ENCODE measurements around the gene DNASE1.
"Not testable (repeated sequence)": the region's sequence is repeated elsewhere in the genome, so short reads cannot be mapped to it uniquely, and the experiment has no call there.

The DNASE1 gene, protein sequence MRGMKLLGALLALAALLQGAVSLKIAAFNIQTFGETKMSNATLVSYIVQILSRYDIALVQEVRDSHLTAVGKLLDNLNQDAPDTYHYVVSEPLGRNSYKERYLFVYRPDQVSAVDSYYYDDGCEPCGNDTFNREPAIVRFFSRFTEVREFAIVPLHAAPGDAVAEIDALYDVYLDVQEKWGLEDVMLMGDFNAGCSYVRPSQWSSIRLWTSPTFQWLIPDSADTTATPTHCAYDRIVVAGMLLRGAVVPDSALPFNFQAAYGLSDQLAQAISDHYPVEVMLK

GRCh38 chr16:3654249-3654991 lies at the start of gene DNASE1:
TSS of gene DNASE1 (plus strand) at chr16:3654691. CDS start at chr16:3655374, 683 bp downstream.
- DNase-seq: peak; percentile 24 to 46

DNA sequence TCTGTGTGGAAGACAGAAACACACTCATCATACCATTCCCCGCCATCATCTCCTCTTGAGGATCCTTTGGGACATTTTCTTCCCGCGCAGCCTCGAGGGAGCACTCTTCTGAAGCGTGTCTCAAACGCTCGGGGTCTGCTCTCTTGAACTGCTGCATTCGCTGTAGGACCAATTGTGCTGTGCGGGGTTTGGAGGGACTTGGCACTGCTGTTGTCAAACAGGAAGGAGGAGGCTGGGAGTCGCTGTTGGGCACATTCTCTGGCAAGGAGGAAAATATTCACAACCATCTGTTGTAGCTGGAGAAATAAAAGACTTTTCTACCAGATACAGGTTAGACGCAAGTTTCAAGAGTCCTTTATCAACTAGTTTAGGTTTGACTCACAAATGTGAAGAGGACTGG lies 48.0 kb upstream of the DNASE1 start:
- no peak for DNase-seq

GRCh38 chr16:3607161-3607560 lies 47.3 kb upstream of the DNASE1 start:
- no peak for DNase-seq

DNA sequence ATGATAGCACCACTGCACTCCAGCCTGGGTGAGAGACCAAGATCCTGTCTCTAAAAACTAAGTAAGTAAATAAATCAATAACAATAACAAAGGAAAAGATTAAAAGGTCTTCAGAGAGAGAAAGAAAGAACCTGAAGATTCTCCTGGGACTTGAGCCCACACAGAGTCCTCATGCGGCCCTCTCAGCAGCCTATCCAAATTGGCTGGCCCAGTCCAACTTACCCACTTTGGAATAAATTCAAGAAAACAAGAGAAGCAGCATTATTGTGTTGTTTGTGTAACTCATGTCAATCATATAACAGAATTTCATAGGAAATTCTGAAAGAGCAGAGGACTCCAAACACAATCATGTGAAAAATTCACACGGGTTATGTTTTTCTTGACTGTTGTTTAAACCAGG lies 46.9 kb upstream of the DNASE1 start:
- DNase-seq: no peak

GRCh38 chr16:3608069-3608468 lies 46.4 kb upstream of the DNASE1 start:
- no peak for DNase-seq

DNA sequence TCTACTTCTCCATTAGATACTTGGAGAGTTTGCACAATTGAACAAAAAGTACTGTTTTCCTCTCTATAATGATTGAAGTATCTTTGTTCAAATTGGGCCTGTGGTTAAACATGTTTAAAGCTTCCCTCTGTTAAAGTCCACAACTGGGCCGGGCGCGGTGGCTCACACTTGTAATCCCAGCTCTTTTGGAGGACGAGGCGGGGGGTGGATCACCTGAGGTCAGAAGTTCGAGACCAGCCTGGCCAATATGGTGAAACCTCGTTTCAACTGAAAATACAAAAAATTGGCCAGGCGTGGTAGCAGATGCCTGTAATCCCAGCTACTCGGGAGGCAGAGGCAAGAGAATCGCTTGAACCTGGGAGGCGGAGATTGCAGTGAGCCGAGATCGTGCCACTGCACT lies 45.5 kb upstream of the DNASE1 start:
- DNase-seq: not testable (repeated sequence)

DNA sequence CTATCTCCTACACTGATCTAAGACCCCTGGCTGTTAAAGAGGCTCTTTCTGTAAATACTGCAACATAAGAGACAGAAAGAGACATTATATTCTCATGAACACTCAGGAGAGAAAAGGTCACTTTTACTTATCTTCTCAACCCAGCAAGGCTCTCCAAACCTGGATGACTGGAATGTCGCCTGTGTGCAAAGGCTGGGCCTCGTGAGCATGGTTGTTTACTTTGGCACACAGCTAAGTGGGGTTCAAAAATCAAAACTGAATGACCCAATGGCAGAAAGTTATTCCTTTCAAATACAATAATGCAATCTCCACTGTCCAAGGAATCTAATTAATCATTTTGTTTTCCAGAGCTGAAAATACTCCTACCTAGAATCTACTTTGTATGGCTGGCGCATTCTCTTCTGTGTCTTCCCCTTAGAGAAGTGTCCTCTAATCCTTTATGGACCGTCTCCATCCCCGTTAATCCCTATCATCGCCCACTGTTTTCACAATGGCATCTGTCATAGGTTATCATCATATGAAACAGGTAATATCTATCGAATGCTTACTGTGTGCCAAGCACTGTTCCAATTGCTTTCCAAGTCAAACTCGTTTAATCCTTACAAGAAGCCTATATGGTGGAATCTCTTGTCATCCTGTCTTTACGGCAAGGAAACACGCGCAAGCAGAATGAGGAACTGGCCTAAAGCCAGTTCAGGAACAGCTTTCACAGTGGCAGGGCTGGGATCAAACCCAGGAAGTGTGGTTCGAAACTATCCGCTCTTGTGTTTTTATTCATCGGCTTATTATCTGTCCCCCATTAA lies 44.4 kb upstream of the DNASE1 start:
- DNase-seq: peak; percentile 25 to 33

DNA sequence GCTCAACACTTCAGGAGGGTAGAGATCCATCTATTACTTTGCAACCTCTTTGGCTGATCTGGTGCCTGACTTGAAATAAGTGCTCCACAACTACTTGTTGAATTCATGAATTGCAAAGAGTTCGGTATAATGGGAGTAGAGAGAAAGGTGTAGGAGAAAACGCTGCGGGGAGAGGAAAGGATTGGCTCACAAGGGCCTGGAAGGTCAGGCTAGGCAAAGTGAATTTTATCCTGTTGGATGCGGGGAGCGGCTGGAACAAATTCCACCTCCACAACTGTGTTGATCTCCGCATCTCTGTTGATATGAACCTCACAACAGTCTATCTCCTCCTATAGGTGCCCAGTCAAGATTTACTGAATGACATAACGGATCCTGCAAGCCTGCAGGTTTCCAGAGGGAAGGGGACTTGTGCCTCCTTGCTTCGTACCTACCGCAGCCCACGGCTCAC lies 43.8 kb upstream of the DNASE1 start:
- no peak for DNase-seq

DNA sequence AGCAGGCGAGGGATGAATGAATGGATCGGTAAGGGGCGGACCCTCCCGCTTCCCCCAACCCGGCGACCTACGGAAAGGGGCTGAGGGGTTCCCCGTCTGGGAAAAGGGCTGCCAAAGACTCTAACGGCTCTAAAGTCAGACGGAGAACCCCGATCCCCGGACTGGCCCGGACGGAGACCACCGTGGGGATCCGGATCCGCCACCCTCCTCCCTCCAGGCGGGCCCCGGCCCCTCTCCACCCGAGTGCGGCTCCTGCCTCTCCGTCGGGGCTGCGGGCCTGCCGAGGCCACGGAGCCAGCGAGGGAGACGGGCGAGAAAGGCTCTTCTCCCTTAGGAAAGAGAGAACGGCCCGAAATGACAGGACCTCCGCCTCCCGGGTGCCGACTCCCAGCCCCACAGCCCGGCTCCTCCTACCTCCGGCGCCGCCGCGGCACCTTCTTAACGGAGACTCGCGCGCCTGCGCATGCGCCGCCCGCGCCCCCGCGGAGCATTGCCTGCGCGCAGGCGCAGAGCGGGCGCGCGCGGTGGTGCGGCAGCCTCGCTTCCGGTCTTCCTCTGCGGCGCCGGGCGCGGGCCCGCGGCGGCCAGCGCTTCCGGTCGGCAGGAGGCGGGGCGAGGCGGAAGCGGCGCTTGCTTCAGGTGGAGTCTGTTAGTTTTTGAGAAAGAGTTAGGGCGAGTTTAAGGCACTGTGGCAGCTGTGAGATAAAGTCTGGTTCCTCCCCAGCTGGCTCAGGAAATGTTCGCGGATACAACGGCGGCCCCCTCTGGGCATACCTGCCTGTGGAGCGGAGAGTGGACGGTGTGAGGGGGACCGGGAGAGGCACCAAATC lies 43.1 kb upstream of the DNASE1 start, which contains the start of gene SLX4:
TSS of gene SLX4 (minus strand) at position 461 of the 830 bp plus-strand sequence. CDS start 2,642 bp downstream, outside the sequence.
- peak; percentile 90 to 91 for DNase-seq

- DNase-seq: peak; percentile 20 to 32
Measured at GRCh38 chr16:3612510-3613466, 41.7 kb upstream of the DNASE1 start.

- DNase-seq: peak; percentile 23 to 29
Measured at GRCh38 chr16:3618769-3619141, 35.7 kb upstream of the DNASE1 start.

DNA sequence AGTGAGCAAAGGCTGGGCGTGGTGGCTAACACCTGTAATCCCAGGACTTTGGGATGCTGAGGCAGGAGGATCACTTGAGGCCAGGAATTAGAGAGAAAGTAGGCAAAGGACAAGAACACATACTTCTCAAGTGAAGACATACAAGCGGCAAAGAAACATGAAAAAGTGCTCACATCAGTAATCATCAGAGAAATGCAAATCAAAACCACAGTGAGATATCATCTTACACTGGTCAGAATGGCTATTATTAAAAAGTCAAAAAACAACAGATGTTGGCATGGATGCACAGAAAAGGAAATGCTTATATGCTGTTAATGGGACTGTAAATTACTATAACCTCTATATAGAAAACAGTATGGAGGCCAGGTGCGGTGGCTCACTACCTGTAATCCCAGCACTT lies 30.8 kb upstream of the DNASE1 start:
- DNase-seq: no peak

GRCh38 chr16:3625331-3625730 lies 29.2 kb upstream of the DNASE1 start:
- no peak for DNase-seq

- DNase-seq: peak; percentile 83 to 88
Measured at GRCh38 chr16:3625911-3626732, 28.4 kb upstream of the DNASE1 start.

GRCh38 chr16:3637371-3637923 lies 17.0 kb upstream of the DNASE1 start:
- DNase-seq: peak; percentile 52 to 69

- no peak for DNase-seq
Measured at GRCh38 chr16:3638916-3639644, 15.4 kb upstream of the DNASE1 start.

- DNase-seq: no peak
Measured at GRCh38 chr16:3640207-3640606, 14.3 kb upstream of the DNASE1 start.

- DNase-seq: no peak
Measured at GRCh38 chr16:3640632-3641501, 13.6 kb upstream of the DNASE1 start.

Measured in AML-193 (cell line).